Stimulated activated CD4-positive, alpha-beta T cell treated with anti-CD3 and anti-CD28 coated beads, Interleukin-4, amount 100 ng/mL, for 48 hours (primary cell): ENCODE data around the gene CEP170B.
"Not testable (repeated sequence)": the region's sequence is repeated elsewhere in the genome, so short reads cannot be mapped to it uniquely, and the experiment has no call there.

Experiments used
- DNase-seq, 2 donors: peaks; one replicate each; pipeline ENCODE4 v3.0.0-alpha.2; 2020; ENCODE audit warnings: low read depth in 2 of 2

Gene CEP170B

DNA sequence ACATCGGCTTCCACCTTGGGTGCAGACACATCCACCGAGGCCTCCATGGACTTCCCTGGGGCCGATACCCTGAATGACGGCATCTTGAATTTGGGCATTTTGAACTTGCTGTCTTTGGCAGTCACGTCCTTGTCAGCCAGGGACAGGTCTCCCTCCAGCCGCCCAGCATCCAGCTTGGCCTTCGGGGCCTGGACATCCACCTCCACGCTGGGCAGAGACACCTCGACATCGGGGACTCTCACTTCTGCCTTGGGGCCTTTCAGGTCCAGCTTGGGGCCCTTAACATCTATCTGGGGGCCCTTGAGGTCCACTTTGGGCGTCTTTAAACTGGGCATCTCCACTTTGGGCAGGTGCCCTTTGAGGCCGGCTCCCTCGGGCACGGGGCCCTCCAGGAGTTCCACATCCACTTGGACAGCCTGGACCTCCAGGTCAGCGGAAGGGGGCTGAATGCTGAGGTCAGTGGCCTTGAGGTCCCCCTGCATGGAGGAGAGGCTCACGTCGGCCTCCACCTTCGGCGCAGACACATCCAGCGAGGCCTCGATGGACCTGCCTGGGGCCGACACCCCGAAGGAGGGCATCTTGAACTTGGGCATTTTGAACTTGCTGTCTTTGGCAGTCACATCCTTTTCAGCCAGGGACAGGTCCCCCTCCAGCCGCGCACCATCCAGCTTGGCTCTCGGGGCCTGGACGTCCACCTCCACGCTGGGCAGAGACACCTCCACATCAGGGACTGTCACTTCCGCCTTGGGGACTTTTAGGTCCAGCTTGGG lies 79.6 kb downstream of the CEP170B start:
- DNase-seq, result not testable (repeated sequence)

DNA sequence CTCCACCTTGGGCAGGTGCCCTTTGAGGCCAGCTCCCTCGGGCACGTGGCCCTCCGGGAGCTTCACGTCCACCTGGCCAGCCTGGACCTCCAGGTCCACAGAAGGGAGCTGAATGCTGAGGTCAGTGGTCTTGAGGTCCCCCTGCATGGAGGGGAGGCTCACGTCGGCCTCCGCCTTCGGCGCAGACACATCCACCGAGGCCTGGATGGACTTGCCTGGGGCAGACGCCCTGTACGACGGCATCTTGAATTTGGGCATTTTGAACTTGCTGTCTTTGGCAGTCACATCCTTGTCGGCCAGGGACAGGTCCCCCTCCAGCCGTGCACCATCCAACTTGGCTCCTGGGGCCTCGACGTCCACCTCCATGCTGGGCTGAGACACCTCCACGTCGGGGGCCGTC lies 80.2 kb downstream of the CEP170B start:
- DNase-seq, result not testable (repeated sequence)
